Activated naive CD4-positive, alpha-beta T cell treated with anti-CD3 and anti-CD28 coated beads, Interleukin-2, amount 50 U/mL, for 24 hours (primary cell): Measurements from ENCODE around the gene THUMPD2.

Experiments used
- H3K27ac Mint-ChIP-seq: one replicate; pipeline ENCODE4 v1.8.0; 2021; ENCODE audit warnings: mild to moderate bottlenecking, mixed read lengths
- H3K27me3 Mint-ChIP-seq: one replicate; pipeline ENCODE4 v1.8.0; 2021; ENCODE audit warnings: mixed read lengths
- H3K36me3 Mint-ChIP-seq: one replicate; pipeline ENCODE4 v1.8.0; 2021; ENCODE audit warnings: mixed read lengths
- H3K4me1 Mint-ChIP-seq: one replicate; pipeline ENCODE4 v1.8.0; 2021; ENCODE audit warnings: mixed read lengths
- H3K4me3 Mint-ChIP-seq: one replicate; pipeline ENCODE4 v1.8.0; 2021; ENCODE audit warnings: mild to moderate bottlenecking, mixed read lengths
- H3K9me3 Mint-ChIP-seq: one replicate; pipeline ENCODE4 v1.8.0; 2021; ENCODE audit warnings: mixed read lengths

Gene THUMPD2

DNA sequence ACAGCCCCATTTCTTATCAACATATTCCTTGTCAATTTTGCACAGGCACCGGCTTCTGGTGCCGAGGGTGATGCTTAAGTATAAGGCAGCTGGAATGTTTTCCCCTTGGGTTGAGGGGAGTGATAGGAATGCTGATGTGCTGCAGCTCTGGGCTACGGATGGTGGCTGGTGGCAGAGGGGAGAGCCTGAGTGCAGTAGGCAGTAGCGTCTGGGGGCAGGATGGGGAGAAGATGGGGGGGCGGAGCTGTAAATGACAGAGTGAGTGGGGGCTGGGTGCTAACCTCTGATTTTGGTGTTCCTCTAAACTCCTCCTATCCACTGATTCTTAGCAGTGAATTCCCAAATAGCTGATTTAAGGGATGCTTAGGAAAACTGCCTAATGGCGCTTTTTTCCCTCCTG lies 92.6 kb downstream of the THUMPD2 start:
- H3K27ac Mint-ChIP-seq = no peak overlapping the region
- no peaks in the 10 kb centered on the region for H3K36me3 Mint-ChIP-seq
- no peak overlapping the region for H3K4me3 Mint-ChIP-seq
- H3K4me1 Mint-ChIP-seq = no peaks in the 10 kb centered on the region
- H3K27me3 Mint-ChIP-seq = peaks cover 21% of the 10 kb centered on the region
- peaks cover 6% of the 10 kb centered on the region for H3K9me3 Mint-ChIP-seq
